ENCODE results near the gene HBEGF.

The HBEGF gene

DNA sequence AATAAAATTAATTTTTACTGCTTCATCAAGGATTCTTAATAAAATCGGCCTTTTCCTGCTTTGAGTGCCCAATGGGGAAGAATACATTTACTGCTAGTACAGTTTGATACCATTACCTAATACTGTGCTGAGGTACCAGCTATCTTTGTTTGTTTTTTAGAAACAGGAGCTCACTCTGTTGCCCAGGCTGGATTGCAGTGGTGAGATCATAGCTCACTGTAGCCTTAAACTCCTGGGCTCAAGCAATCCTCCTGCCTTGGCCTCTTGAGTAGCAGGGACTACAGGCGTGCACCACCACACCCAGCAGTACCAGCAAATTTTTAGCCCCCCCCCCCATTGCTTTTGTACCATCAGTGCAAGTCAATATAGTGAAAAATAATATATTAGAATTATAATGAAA is 41.6 kb upstream of the HBEGF start:
- TF ChIP-seq POLR2AphosphoS5 (IDR thresholded peaks at IDR 0.05; ENCODE audit: low read depth, low read length) = no peak
- no peak for TF ChIP-seq FOXP2 (optimal IDR thresholded peaks at IDR 0.05; ENCODE audit: borderline replicate concordance, extremely low read depth, extremely low read length, insufficient read depth)
- TF ChIP-seq TAF1 (IDR thresholded peaks at IDR 0.05; ENCODE audit: borderline replicate concordance, insufficient read depth, low read length) = no peak
- TF ChIP-seq, protein P1, sequence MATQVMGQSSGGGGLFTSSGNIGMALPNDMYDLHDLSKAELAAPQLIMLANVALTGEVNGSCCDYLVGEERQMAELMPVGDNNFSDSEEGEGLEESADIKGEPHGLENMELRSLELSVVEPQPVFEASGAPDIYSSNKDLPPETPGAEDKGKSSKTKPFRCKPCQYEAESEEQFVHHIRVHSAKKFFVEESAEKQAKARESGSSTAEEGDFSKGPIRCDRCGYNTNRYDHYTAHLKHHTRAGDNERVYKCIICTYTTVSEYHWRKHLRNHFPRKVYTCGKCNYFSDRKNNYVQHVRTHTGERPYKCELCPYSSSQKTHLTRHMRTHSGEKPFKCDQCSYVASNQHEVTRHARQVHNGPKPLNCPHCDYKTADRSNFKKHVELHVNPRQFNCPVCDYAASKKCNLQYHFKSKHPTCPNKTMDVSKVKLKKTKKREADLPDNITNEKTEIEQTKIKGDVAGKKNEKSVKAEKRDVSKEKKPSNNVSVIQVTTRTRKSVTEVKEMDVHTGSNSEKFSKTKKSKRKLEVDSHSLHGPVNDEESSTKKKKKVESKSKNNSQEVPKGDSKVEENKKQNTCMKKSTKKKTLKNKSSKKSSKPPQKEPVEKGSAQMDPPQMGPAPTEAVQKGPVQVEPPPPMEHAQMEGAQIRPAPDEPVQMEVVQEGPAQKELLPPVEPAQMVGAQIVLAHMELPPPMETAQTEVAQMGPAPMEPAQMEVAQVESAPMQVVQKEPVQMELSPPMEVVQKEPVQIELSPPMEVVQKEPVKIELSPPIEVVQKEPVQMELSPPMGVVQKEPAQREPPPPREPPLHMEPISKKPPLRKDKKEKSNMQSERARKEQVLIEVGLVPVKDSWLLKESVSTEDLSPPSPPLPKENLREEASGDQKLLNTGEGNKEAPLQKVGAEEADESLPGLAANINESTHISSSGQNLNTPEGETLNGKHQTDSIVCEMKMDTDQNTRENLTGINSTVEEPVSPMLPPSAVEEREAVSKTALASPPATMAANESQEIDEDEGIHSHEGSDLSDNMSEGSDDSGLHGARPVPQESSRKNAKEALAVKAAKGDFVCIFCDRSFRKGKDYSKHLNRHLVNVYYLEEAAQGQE (IDR thresholded peaks at IDR 0.05; ENCODE audit: insufficient read depth in 1 of 2, low read depth in 2 of 2, low read length in 2 of 2) = no peak
- no peak for TF ChIP-seq SIN3A (IDR thresholded peaks at IDR 0.05; ENCODE audit: borderline replicate concordance, insufficient read depth, low read length)

DNA sequence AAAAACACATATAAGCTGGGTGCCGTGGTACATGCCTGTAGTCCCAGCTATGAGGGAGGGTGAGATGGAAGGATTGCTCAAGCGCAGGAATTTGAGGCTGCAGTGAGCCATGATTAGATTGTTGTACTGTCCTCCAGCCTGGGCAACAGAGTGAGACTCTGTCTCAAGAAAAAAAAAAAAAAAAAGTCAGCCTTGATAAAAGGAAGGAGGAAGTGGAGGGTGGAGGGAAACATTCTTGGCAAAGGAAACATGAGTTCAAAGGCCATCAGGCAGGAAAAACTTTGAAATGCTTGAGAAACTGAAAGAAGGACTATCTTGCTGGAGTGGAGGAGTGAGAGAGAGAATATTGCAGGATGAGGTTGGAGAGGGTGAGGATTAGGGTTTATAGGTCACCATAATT is 36.9 kb upstream of the HBEGF start:
- TF ChIP-seq FOXP2 (optimal IDR thresholded peaks at IDR 0.05; ENCODE audit: borderline replicate concordance, extremely low read depth, extremely low read length, insufficient read depth) = no peak
- no peak for TF ChIP-seq TAF1 (IDR thresholded peaks at IDR 0.05; ENCODE audit: borderline replicate concordance, insufficient read depth, low read length)
- TF ChIP-seq POLR2AphosphoS5 (IDR thresholded peaks at IDR 0.05; ENCODE audit: low read depth, low read length) = no peak
- TF ChIP-seq SIN3A (IDR thresholded peaks at IDR 0.05; ENCODE audit: borderline replicate concordance, insufficient read depth, low read length) = no peak
- TF ChIP-seq, protein P1 (IDR thresholded peaks at IDR 0.05; ENCODE audit: insufficient read depth in 1 of 2, low read depth in 2 of 2, low read length in 2 of 2) = no peak

- TF ChIP-seq, protein P1 (IDR thresholded peaks at IDR 0.05; ENCODE audit: insufficient read depth in 1 of 2, low read depth in 2 of 2, low read length in 2 of 2) = no peak
- TF ChIP-seq SIN3A (IDR thresholded peaks at IDR 0.05; ENCODE audit: borderline replicate concordance, insufficient read depth, low read length) = no peak
- no peak for TF ChIP-seq TAF1 (IDR thresholded peaks at IDR 0.05; ENCODE audit: borderline replicate concordance, insufficient read depth, low read length)
- TF ChIP-seq POLR2AphosphoS5 (IDR thresholded peaks at IDR 0.05; ENCODE audit: low read depth, low read length) = no peak
- no peak for TF ChIP-seq FOXP2 (optimal IDR thresholded peaks at IDR 0.05; ENCODE audit: borderline replicate concordance, extremely low read depth, extremely low read length, insufficient read depth)
These were observed 36.5 kb upstream of the HBEGF start for GRCh38 chr5:140382866-140383265.

GRCh38 chr5:140381972-140382371 is 35.6 kb upstream of the HBEGF start:
- TF ChIP-seq FOXP2 (optimal IDR thresholded peaks at IDR 0.05; ENCODE audit: borderline replicate concordance, extremely low read depth, extremely low read length, insufficient read depth) = no peak

DNA sequence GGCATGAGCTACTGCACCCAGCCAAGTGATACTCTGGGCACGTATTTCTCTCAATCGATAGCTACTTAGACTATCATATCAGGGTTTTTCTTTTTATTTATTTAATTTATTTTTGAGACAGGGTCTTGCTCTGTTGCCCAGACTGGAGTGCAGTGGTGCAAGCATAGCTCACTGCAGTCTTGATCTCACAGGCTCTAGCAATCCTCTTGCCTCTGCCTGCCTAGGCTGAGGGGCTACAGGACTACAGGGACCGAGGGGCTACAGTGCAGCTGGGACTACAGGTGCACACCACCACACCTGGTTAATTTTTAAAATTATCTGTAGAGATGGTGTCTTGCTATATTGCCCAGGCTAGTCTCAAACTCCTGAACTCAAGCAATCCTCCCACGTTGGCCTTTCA is 34.9 kb upstream of the HBEGF start:
- no peak for TF ChIP-seq POLR2AphosphoS5 (IDR thresholded peaks at IDR 0.05; ENCODE audit: low read depth, low read length)
- no peak for TF ChIP-seq SIN3A (IDR thresholded peaks at IDR 0.05; ENCODE audit: borderline replicate concordance, insufficient read depth, low read length)

GRCh38 chr5:140372971-140373487 is 26.6 kb upstream of the HBEGF start:
- no peak for TF ChIP-seq FOXP2 (optimal IDR thresholded peaks at IDR 0.05; ENCODE audit: borderline replicate concordance, extremely low read depth, extremely low read length, insufficient read depth)
- no peak for TF ChIP-seq SIN3A (IDR thresholded peaks at IDR 0.05; ENCODE audit: borderline replicate concordance, insufficient read depth, low read length)
- no peak for TF ChIP-seq TAF1 (IDR thresholded peaks at IDR 0.05; ENCODE audit: borderline replicate concordance, insufficient read depth, low read length)
- no peak for TF ChIP-seq POLR2AphosphoS5 (IDR thresholded peaks at IDR 0.05; ENCODE audit: low read depth, low read length)
- TF ChIP-seq, protein P1 (IDR thresholded peaks at IDR 0.05; ENCODE audit: insufficient read depth in 1 of 2, low read depth in 2 of 2, low read length in 2 of 2) = no peak

Data from PFSK-1 (cell line).